CD4-positive, alpha-beta T cell treated with Interferon gamma for 1 hour (primary cell): ENCODE data around the gene MUS81.

Source experiments
- DNase-seq: peaks from one replicate; pipeline ENCODE4 v3.0.0-alpha.2; 2020

Gene MUS81

DNA sequence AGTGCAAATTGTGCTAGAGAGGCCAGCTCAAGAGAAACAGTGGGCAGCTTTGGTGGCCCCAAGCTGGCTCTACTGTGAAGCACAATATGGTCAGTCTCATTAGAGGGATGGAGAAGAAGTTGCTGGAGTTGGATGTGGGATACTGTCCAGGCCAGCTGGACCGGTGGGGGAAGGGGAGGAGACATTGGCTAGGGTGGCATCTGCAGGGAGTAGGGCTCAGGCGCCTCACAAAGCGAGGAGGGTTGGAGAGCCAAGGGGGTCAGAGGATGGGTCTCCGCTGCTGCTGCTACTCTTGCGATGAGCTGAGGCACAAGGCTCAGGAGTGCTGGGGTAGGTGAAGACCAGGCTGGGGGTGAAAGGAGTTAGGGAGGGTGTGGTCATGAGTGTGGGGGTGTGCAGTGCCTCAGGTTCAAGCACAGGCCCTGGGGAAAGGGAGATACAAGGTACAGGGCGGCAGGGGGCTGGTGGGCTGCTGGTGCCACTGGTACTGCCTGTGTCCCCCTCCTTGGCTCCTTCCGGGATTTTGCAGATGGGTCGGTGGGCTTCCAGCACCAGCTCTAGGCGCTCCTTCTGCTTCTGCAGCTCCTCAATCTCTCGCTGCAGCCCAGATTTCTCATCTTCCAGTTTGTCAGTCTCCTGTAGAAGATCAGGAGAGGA lies 32.6 kb downstream of the MUS81 start:
- no peak for DNase-seq

DNA sequence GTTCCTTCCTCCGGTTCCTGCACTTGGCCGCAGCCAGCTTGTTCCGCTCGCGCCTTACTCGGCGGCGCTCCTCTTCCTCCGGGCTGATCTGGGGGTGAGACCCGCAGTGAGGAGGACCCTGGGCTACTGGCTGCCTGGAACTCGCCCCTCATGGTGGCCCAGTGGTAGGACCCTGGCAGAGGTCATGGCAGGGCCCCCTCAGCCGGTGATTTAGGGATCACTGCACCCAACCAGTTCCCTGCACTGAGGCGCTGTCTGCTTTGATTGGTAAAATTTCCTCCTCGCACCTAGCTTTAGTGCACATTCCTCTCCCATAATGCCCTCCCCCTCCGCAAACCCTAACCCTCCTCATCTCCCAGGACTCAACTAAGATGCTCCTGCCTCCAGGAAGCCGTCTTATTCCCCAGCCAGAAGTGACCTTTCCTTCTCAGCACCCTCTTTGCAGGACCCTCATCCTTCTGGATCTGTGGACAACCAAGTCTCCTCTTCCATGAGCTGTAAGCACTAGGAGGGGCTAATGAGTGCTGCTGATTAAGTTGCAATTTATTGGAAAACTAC lies 33.9 kb downstream of the MUS81 start:
- DNase-seq: peak; percentile 48

GRCh38 chr11:65895482-65895981 lies 35.3 kb downstream of the MUS81 start:
- DNase-seq: no peak

GRCh38 chr11:65896034-65896999 lies 36.1 kb downstream of the MUS81 start:
- no peak for DNase-seq

DNA sequence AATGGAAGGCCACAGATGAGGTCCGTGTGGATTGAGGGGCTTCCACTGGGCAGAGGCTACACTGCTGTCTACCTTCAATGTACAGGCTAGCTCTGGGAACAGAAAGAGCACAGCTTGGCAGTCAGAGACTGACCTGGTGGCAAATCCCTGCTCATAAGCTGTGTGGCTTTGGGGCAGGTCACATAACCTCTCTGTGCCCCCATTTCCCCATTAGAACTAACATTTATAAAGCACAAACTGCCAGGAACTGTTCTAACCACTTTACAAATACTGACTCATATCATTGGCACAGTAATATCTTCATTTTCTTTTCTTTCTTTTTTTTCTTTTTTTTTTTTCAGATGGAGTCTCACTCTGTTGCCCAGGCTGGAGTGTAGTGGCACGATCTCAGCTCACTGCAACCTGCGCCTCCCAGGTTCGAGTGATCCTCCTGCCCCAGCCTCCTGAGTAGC lies 36.8 kb downstream of the MUS81 start:
- DNase-seq: no peak

- no peak for DNase-seq
These were observed 38.6 kb downstream of the MUS81 start for GRCh38 chr11:65898656-65899355.

- peak; percentile 63 for DNase-seq
These were observed 39.3 kb downstream of the MUS81 start for GRCh38 chr11:65899356-65900124.

GRCh38 chr11:65900125-65900898 lies 40.1 kb downstream of the MUS81 start, which contains the start of gene FOSL1:
TSS of gene FOSL1 (minus strand) at chr11:65900388. CDS start at chr11:65900339, 49 bp downstream.
- DNase-seq: peak; percentile 97

- DNase-seq: no peak
These were observed 40.6 kb downstream of the MUS81 start for GRCh38 chr11:65900899-65901180.

DNA sequence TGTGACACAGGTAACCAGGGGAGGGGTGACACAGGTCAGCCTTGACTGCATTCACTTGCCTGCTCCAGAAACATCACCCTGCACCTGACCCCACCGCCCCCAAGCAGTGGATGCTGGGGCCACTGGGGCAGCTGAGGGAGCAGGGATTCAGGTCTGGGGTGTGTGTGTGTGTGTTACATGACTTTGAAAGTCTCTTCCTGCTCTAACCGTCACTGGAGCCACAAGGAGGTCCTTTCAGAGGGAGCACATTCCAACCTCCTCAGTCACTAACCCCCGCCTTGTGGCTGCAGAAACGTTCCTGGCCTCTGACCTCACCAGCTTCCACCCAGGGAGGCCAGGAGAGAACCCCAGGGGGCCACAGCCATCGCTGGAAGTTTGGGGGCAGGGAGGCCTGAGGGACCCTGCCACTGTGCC lies 42.8 kb downstream of the MUS81 start:
- DNase-seq: no peak

GRCh38 chr11:65903715-65904114 lies 43.5 kb downstream of the MUS81 start:
- DNase-seq: no peak

- no peak for DNase-seq
These were observed 46.4 kb downstream of the MUS81 start for GRCh38 chr11:65906602-65907001.

DNA sequence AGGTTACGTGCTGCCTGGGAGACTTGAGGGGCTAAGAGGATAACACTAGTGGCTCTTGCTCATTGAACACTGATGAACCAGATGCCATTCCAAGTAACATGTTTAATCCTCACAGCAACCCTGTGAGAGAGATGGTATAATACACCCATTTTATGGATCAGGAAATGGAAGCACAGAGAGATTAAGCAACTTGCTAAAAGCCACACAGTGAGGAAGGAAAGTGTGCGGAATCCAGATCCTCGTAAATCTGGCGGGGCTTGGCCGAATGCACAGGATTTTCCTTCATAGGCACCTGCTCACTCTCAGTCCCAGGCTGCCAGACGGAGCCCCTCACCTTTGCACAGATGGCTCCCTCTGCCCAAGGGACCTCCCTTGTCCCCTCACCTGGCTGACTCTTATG lies 47.6 kb downstream of the MUS81 start:
- no peak for DNase-seq

- DNase-seq: no peak
These were observed 51.7 kb downstream of the MUS81 start for GRCh38 chr11:65911682-65912568.

DNA sequence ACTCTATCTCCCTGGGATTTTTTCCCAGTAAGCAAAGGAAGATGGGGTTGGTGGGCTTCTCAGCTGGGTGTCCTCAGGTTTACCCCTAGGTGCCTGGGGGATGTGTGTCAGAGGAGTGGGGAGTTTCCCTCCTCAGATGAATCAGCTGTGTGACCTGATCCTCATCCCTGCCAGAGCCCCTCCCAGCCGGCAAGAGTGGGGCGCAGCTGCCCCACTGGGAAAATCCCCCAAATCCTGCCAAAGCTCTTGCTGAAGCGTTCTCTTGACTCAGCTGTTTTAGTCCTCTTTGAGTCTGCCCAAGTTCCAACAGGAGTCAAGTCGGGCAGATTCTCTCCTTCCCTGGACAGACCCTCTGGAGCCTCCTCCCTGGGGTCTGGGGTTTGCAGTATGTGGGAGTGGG lies 52.6 kb downstream of the MUS81 start:
- DNase-seq: no peak

DNA sequence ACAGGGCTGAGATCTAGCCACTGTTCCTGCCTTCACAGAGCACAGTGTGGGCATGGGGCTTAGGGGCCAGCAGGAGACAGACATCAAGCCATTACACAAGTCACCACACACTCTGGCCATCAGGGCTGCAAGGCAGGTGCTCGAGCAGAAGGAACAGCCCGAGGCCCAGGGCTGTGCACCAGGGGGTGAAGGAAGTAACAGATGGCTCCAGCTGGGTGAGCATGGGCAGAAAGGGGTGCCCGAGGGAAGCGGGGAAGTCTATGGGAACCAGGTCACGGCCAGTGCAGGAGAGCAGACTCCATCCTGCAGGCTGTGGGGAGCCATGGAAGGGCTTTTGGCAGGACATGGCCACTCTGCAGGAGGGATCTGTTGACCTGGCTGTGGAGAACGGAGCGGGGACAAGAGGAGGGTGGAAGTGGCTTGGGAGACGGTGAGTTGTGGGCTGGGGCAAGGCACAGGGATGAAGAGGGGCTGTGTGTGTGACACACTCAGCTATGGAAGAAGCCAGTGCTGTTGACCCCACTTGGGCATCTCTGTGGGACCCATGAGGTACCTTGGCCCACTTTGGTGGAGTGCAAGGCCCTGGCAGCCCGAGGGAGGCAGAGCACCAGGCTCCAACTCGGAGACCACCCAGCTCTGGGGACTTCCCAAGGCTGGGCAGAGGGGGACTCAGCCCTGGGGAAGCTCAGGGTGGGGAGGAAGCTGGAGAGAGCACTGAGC lies 55.0 kb downstream of the MUS81 start:
- DNase-seq: no peak

- DNase-seq: peak; percentile 35
These were observed 55.6 kb downstream of the MUS81 start for GRCh38 chr11:65915821-65916251.
